Measurements from ENCODE around the gene KIRREL3.

Gene KIRREL3

DNA sequence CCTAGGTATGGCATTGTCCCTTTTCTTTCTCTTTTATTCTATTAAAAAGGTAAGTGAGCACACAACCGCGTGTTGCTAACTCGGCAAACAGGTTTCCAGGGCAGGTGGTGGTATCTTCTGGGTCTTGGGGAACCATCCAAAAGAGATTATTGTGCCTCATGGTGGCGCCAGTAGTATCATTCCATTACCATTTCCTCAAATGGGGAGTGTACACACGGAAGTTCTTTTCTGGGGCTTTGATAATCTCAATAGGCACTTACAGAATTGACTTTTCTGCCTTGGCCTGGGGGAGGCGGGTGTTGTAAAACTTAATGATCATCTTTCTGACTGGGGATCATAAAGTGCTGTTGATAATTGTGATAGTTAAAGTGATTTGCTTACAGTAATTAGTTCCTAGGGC, 234.1 kb downstream of the KIRREL3 start:
- no peak for DNase-seq

DNA sequence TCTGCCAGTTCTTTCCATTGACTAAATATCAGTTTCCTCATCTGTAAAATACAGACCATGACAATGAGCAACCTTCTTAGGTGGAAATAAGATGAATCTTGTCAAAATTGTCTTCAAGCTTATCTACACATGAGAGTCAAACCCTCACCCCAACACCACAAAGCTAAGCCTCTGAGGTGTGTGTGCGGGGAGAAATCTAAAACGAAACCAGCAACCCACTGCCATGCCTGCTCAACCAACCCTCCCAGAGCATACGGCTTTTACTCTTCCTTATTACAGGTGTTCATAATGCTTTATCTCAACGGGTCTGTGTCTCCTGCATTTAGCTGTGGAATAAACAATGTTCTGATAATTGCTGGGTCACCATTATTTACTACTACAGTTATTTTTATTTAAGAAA, 235.4 kb downstream of the KIRREL3 start:
- no peak for DNase-seq

DNA sequence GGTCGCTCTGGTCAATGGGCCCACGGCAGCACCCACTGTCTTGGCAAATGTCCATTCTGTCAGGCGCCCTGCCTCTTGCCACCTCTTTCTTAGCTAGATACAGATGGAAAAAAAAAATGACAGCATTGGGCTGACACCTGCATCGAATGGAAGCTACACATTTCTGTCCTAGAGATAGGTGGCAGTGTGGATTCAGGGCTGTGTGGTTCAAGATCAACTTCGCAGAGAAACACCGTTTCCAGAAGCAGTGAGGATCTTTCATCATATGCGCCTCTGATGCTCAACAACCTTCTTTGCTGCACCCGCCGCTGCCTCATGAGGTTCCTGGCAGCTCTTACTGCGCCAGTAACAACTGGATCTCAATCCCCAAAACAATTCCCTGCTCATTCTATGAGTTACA, 236.3 kb downstream of the KIRREL3 start:
- no peak for DNase-seq

DNA sequence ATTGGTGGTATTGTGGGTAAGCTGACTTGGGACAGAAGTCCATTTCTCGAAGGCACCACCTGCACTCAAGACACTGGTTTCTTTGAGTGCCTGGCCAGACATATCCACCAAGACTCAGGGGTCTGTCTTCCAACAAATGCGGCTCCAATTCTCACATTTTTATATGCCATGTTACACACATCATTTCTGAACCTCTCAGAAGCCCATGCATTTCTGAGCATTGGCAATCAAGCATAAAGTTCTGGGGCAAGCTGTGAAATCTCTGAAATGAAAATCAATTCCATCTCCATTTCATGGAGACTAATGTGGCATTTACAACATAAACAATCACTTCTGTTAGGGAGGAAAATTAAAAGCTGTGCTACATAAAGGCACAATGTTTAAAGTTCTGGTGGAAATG, 243.7 kb downstream of the KIRREL3 start:
- DNase-seq: no peak

DNA sequence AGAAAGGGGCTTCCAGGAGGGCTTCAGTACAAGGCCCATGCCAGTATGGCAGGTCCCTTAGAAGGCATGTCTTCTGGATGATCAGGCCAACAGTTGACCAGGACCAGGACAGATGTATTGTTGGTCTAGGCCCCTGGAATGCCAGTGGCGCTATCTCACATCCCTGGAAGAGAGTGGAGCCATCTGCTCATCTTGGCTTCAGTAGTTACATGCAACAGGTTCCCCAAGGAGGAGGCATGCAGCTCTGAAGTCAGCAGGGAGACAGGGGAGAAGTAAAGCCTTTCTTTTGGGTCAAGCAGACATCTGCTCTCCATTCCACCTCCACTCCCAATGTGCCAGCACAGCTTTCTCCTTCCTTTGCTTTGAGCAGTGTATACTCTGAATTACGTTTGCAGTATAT, 244.1 kb downstream of the KIRREL3 start:
- DNase-seq: no peak

DNA sequence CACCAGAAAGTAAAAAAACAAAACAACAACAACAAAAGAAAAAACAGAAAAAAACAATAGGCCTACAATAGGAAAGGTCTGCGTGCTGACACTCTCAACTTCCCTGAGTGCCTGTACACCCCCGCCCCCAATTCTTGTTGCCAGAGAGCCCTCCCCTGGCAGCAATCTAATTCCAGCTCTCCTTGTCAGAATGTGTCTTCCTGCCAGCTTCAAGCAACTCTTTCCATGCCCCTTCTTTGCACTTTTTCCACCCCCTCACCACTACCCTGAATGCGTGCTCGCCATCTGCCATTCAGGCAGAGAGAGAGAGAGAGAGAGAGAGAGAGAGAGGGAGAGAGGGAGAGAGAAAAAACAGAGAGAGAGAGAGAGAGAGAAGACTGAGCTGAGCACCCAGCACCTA, 245.0 kb downstream of the KIRREL3 start:
- no peak for DNase-seq

DNA sequence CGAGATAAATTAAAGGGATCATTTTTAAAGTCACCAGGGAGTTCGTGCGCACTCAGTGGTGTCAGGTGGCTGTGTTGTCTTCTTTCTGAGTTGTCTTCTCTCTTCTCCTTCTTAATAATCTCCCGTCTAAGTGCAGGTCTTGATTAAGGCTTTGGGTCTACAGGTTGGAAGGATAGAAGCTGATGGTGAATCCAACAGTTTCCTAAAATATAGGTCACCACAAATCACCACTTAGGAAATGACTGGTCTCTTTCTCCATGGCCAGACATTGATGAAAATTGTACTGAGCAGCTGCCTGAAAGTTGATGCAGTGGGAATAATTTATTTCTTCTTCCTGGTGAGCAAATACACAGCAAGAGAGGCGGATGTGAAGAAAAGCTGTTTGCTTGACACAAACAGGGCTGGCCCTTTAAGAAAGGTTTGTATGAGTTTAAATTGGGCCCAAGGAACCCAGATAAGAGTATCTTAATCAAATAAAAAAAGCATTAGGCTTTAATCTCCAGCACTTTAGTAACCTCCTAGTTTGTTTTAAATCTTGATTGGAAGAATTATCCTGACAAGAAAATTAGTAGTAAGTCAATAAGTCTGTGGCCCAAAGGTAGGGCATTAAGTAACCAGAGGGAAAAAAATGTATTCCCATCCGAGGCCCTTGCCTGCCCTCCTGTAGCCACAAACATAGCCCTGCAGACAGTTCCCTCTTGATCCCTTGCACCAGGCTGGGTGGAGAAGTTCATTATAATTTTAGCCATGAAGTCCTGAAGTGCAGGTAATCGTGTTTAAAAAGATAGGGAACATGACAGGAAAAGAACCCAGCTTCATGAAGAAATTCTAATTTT, 245.8 kb downstream of the KIRREL3 start:
- DNase-seq: no peak

DNA sequence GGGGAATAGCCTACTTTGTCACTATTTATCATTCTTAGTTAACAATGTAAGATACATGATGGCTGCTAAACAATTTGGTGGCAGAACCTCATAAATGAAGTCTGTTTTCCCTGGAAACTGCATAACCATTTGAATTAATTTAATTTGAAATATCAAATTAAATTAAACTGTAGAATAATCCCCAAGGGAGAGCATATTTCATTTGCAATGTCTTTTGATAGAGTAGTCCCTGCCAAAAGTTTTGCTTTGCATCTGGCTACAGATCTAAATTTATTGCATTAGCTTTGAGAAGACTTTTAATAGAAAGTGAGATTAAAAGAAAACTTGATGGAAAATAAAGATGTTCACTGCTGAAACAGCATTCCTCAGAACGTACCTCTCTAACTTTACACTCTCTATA, 246.6 kb downstream of the KIRREL3 start:
- no peak for DNase-seq

DNA sequence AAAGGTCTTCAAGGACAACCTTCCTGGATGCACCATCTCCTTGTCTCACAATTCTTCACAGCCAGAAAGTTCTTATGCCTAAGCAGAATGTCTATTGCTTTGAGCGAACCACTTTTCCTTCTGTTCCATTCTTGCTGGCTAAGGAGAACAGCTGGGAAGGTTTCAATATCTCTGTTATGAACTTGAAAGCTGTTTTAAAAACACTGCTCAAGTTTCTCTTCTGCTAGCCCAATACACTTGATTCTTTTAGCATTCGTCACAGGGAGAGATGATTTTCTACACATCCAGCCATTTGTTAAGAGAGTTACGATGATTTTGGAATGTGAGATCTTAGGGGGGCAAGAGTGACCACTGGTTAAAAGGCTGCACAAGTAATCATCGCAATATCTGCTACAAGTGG, 249.3 kb downstream of the KIRREL3 start:
- DNase-seq: no peak

DNA sequence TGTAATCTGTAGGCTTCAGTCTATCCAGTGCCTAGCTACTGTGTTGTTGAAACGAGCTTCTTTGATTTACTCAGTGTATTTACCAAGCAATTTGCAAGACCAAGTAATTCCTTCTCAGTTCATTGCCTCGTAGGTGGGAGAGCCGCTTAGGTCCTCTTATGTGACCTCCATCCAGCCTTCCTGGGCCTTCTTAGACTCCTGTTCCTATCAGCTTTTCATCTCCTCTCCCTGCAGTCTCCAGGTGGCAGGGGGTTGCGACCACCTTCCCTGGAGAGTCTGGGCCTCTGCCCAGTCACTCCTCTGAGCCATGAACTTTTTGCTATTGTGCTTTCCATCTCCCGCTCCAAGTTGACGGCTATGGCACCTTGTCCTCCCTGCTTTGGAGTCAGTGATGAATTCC, 251.8 kb downstream of the KIRREL3 start:
- DNase-seq: no peak

DNA sequence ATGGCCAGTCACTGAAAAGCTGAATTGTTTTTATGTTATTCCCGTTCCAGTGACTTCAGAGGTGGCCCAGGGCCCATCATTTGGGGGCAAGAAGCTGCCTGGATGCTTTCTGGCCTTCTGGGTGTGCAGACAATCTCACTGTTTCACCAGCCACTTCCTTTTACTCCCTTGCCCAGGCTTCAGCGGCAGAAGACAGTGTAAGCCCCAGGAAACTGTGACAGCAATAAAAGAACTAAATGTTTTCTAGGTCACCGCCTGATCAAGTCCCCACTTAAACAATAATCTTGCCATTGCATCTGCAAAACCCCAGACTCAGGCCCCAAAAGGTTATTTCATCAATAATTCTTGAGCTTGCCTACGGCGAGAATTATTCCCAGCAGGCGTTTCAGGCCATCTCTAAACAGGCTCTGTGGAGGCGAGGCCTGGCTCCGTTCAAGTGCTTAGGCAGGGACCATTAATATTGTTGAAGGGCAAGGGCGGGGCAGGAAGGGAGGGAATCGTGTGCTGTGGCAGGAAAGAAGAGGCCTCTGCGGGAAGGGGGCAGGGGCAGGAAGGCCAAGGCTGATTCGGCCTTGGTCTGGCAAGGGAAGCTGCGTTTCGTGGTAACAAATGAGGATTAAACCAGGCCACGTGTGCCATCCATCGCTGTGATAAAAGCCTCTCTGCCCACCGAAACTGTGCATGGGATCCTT, 252.3 kb downstream of the KIRREL3 start:
- no peak for DNase-seq

DNA sequence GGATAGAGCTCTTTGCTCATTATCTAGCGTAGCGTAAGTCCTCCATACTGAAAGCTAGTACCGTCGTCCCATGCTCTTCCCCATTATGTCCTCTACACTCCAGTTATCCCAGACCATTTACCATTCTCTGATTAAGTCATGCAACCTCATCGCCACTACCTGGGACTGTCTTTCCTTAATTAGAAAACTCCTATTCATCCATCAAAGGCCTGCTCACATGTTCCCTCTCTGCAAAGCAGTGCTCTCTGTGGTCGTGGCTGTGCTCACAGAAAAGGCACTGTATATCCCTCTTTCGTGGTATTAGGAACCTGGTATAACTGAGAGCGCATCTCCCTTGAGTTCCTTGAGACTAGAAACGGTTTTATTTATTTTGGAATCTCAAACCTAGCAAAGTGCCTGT, 253.3 kb downstream of the KIRREL3 start:
- no peak for DNase-seq

DNA sequence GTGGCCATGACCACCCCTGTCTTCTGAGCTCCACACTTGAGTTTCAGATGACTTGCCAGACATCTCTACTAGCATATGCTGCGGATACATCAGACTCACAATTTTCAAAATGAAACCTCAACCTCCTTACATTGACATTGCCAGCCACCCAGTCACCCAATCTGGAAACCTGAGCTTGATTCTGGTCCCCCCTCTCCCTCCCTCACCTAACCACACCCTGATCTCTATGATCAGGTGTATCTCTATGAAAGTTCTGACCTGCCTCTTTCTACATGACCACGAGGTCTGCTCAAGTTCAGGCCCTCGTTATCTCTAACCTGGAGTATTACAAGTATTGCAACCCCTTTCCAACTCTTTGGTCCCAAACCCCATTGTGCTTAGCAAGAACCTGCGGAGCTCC, 254.1 kb downstream of the KIRREL3 start:
- no peak for DNase-seq

DNA sequence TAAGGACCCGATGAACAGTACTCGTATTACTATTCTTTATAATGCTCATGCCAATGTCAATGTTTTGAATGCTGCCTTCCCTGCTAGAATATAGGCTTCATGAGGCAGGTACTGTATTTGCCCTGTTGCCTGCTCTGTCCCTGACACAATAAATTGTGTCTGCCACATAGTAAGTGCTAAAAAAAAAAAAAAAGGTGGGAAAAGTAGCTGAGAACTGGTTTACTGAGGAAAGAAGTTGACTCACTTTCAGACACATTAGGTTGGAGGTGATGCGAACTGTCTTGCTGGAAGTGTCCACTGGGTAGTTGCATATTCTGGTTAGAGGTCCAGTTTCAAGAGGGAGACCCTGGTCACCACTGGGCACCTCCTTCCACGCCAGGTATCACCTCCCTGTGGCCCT, 255.9 kb downstream of the KIRREL3 start:
- DNase-seq: no peak

DNA sequence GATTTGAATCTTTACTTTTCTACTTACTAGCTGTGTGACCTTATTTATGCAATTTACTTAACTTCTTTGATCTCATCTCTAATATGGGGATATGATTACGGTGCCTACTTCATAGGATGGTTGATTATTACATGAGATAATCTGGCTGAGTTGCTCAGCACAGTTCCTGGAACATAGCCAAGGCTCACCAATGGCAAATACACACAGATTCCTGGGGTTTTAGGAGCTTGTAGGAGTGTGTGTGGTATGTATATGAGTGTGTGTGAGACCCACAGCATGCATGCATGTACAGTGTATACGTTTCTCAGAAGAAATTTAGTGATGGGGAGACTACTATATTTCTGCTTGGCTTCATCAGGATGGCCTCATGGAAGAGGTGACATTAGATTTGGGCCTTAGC, 256.9 kb downstream of the KIRREL3 start:
- DNase-seq: no peak

DNA sequence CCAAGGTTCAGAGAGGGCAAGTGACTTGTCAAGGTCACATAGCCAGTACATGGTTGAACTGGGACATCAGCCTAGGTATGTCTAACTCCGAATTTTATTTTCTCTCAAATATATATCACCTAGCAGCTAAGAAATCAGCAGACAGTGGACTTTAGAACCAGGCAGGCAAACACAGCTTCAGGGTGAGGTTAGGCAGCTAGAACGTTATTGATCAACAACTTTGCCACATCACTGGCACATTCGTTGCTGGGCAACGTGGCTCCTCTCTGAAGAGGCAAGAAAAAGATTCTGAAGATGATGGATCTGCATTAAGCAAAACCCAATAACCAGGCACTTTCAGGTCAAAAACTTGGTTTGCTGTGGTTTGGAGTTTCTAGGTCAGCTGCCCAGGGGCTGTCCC, 258.0 kb downstream of the KIRREL3 start:
- DNase-seq: no peak

DNA sequence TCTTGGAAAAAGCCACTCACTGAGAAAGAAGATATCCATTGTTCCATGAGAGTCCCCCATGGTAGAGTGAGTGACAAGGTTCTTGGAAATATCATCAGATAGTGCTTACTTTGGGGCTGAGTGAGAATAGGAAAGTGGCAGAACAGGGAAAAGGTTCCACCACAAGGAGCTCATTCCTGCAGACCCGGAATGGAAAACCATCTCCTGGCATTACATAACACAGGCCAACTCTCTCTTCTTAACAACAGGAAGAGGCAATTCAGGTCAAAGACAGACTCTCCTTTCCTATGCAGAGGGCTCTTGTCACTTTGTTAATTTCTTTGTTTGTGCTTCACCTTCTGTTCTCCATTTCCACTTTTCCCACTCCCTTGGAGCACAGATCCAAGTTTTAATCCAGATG, 259.7 kb downstream of the KIRREL3 start:
- DNase-seq: no peak

DNA sequence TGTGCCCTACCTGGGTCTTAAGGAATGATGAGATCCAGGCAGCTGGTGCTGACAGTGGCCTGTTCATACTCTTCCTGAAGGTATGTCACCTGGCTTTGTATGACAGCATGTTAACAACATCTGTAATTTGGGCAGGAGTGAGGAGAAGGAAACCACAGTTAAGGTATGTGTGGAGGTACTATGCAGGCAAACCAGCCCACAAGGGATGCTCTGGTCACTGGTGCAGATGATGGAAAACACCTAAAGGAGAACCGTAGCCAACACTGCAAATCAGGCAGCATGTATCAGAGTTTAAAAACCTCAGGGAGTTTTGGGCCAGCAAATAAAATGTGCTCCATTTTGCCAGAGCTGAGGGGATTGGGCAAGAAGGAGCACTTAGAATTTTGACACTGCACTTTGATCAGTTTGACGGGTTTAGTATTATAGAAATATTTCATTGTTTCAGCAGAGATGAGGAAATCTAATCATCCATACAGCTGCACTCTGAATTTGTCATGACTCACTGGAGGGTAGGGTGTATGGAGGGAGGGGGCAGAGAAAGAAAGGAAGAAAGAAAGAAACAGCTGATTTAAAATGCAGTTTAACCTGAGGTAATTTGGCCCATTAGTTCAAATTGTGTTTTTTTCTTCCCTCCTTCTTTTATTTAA, 260.9 kb downstream of the KIRREL3 start:
- DNase-seq: no peak

DNA sequence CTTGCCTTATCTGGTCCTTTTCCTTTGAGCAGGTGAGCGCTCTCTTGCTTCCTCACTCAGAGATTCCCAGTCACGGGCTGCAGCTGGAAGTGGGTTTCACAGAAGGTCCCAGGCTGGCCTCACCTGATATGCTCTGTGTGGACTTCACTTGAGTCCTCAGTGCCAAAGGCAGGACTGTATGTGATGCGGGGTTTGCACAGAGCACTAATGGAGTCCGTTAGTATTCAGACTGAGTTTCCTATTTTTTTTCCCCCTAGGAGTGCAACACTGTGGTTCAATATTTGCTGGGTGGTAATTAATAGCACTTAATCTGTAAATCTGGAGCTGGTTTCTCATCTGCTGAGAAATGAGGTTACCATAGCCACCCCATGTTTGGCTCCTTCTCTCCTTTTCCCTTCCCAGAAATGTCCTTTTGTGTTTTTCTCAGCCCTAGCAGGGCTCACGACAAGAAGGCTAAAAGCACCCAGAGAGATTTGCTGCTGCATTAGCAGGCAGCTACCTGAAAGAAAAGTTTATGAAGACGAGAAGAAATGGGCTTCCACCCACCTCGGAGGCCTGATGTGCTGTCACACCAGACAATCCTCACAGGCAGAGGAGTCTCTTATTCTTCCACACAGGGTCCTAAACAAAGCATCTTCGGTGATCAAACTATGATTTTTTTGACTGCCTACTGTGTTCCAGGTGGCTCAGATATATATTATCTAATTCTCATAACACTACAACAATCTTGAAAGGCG, 262.1 kb downstream of the KIRREL3 start:
- no peak for DNase-seq

DNA sequence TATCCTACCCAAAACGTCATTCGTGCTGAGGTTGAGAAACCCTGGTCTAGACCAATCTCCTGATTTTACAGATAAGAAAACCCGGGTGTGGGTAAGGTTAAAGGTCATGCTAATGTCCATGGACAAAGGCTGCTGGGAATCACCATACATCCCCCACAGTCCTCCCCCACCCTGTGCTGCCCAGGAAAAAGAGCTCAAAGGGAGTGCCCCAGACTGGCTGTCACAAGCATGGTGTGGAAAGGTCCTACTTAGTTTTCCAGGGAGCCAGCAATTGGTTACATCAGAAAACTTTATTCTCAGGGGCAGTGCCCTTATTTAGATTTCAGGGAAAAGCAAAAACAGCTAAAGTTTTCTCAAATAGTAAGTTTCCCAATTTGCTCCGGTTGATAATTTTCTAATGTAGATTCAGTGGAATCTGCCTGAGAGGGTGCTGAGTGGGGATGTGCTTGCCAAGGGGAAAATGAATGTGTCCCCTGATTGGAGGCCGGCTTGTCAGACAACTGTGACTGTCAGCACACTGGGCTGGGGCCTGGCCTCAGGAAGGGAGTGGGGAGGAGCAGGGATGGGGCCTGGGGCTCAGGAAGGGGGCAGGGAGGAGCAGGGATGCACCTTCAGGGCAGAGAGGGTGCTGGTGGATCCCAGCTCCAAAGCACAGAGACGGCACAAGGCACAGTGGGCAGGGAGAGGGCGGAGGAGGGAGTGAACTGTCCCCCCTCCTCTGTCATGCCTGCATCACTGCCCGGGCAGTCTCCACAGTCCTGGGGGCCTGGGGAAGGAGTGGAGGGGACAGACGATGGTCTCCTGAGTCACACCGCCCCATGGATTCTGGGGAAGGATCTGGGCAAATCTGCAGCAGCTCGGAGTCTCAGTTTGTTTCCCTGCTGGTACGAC, 263.6 kb downstream of the KIRREL3 start:
- no peak for DNase-seq

DNA sequence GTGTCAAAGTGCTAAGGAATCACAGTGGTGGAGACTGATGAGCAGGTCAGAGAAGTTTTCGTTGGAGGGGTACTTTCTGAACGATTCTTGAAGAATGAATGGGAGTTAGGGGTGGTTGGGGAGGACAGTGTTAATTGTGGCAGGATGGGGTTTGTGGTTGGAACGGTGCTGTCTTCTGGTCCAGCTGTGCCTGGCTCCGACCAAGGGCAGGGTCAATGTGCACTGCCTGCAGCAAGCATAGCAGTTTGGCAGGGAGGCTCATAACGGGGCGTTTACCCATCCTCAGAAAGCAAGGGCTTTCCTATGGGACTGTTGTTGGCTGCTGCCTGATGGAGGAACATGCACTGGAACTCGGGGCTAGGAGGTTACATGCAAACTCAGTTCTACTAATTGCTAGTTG, 265.8 kb downstream of the KIRREL3 start:
- no peak for DNase-seq

DNA sequence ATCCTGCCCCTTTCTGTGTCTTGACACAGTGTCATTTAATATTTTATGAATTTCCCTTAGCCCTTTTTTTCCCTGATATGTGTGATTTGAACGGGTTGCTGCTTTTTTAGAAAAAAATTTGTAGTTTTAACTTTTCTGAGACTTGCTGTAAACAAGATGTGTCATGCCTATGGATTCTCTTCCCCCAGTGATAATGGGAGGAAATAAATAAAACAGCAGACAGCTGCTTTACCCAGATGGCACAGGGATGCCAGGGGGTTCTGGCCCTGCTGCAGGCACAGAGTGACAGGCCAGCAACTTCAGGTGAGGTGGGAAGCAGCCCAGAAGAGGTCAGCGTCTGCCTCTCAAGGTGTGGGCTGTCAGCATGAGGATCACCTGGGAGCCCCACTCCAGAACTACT, 266.9 kb downstream of the KIRREL3 start:
- DNase-seq: no peak

Data from AML-193 (cell line).